ENCODE results near the gene KLF5.
A peak's percentile ranks its signal among the peaks of the same experiment; 100 is the strongest.

Gene KLF5

GRCh38 chr13:73111331-73111730 lies 52.5 kb downstream of the KLF5 start:
- Histone ChIP-seq H3K9ac (ENCODE audit: insufficient read length) (no peak overlapping the region), H3K9me3 (ENCODE audit: low read depth, low read length) (no peaks in the 10 kb centered on the region), H3K27ac (peak overlapping the region; percentile 76), H3K4me3 (no peak overlapping the region), H3K36me3 (ENCODE audit: insufficient read depth, low read length) (no peaks in the 10 kb centered on the region)
- DNase-seq (ENCODE audit: low read depth, low spot score): no peak
- TF ChIP-seq EZH2 (IDR thresholded peaks at IDR 0.05): no peak

GRCh38 chr13:73119612-73120011 lies 60.8 kb downstream of the KLF5 start:
- TF ChIP-seq FOXP2 (optimal IDR thresholded peaks at IDR 0.05; ENCODE audit: control extremely low read depth, extremely low read length, insufficient read depth): no peak
- Histone ChIP-seq H3K27ac (no peak overlapping the region), H3K4me3 (no peak overlapping the region), H3K9me3 (ENCODE audit: low read depth, low read length) (no peaks in the 10 kb centered on the region), H3K9ac (ENCODE audit: insufficient read length) (no peak overlapping the region), H3K36me3 (ENCODE audit: insufficient read depth, low read length) (no peaks in the 10 kb centered on the region)
- no peak for DNase-seq (ENCODE audit: low read depth, low spot score)
